Measurements from ENCODE around the gene ABI2.

DNA sequence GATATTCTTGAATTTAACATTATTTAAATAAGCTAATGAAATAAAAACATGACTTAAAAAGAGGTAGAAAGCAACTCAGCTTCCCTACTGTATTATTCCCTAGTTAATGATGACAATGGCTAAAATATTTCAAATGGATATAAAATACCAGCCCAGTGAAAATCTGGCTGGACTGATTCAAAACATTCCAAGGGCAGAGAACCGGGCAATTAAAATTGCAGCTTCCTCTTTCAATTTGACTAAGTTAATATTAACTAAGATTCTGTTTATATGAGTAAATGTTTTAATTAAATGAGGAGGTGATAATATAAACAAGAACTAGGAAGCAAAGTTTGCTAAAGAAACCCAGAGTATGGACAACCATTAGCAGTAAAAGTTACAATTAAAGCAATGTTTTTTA lies 141.4 kb downstream of the ABI2 start:
- TF ChIP-seq, protein P1, sequence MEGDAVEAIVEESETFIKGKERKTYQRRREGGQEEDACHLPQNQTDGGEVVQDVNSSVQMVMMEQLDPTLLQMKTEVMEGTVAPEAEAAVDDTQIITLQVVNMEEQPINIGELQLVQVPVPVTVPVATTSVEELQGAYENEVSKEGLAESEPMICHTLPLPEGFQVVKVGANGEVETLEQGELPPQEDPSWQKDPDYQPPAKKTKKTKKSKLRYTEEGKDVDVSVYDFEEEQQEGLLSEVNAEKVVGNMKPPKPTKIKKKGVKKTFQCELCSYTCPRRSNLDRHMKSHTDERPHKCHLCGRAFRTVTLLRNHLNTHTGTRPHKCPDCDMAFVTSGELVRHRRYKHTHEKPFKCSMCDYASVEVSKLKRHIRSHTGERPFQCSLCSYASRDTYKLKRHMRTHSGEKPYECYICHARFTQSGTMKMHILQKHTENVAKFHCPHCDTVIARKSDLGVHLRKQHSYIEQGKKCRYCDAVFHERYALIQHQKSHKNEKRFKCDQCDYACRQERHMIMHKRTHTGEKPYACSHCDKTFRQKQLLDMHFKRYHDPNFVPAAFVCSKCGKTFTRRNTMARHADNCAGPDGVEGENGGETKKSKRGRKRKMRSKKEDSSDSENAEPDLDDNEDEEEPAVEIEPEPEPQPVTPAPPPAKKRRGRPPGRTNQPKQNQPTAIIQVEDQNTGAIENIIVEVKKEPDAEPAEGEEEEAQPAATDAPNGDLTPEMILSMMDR (IDR thresholded peaks at IDR 0.05) = no peak
- TF ChIP-seq POLR2A (IDR thresholded peaks at IDR 0.05) = no peak

Measured in vagina (tissue), 2 donors.